PFSK-1 (cell line): ENCODE data around the gene UCK1.

Source experiments
- FOXP2 ChIP-seq: optimal IDR thresholded peaks from 2 replicates; pipeline ENCODE3; 2011; ENCODE audit warnings: borderline replicate concordance, control low read depth, inconsistent platforms; ENCODE audit not compliant: insufficient read depth; ENCODE audit errors: extremely low read length, extremely low read depth
- POLR2AphosphoS5 ChIP-seq: IDR thresholded peaks from 2 replicates; pipeline ENCODE4 v1.6.1; 2012; ENCODE audit warnings: low read depth, mild to moderate bottlenecking, control low read depth, low read length, moderate library complexity
- REST ChIP-seq, 2 experiments: IDR thresholded peaks; 2 replicates each; pipeline versions ENCODE4 v1.6.1 to v1.8.0; 2011 to 2012; ENCODE audit warnings: low read depth in 2 of 2, low read length in 2 of 2, control low read depth in 1 of 2, inconsistent platforms in 1 of 2, mild to moderate bottlenecking in 1 of 2, moderate library complexity in 1 of 2; ENCODE audit not compliant: insufficient read depth in 1 of 2
- SIN3A ChIP-seq: IDR thresholded peaks from 2 replicates; pipeline ENCODE4 v1.6.1; 2012; ENCODE audit warnings: mild to moderate bottlenecking, low read length, moderate library complexity, borderline replicate concordance; ENCODE audit not compliant: insufficient read depth
- TAF1 ChIP-seq: IDR thresholded peaks from 2 replicates; pipeline ENCODE4 v1.6.1; 2012; ENCODE audit warnings: low read length, control low read depth, borderline replicate concordance; ENCODE audit not compliant: insufficient read depth

The UCK1 gene

GRCh38 chr9:131521203-131521602, 9.9 kb downstream of the UCK1 start:
- TF ChIP-seq FOXP2 (no peak), TAF1 (no peak), REST (IDR thresholded peaks at IDR 0.05; ENCODE audit: insufficient read depth in 1 of 2, low read depth in 2 of 2, low read length in 2 of 2) (no peak), POLR2AphosphoS5 (no peak), SIN3A (no peak)

- TF ChIP-seq FOXP2 = no peak
- no peak for TF ChIP-seq POLR2AphosphoS5
- no peak for TF ChIP-seq REST (IDR thresholded peaks at IDR 0.05; ENCODE audit: insufficient read depth in 1 of 2, low read depth in 2 of 2, low read length in 2 of 2)
- no peak for TF ChIP-seq SIN3A
- no peak for TF ChIP-seq TAF1
Observed at GRCh38 chr9:131520503-131520902, 10.6 kb downstream of the UCK1 start.

DNA sequence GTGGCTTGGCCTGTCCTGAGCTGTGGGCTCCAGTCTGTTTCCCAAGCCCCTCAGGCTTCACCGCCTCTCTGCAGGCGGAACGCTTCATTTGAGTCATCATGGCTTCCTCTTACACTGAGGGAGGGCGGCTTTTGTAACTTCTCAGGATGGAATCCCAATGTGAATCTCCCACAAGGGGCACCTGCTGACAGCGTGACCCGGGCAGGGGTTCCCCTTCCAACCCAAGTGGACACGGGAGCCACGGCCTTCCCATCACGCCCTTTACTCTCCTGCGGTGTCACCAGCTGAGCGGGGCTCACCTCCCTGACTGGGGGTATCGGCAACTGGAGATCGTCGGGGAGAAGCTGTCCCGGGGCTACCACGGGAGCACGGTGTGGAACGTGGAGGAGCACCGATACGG, 12.5 kb downstream of the UCK1 start:
- TF ChIP-seq TAF1 (no peak), REST (IDR thresholded peaks at IDR 0.05; ENCODE audit: insufficient read depth in 1 of 2, low read depth in 2 of 2, low read length in 2 of 2) (no peak), FOXP2 (no peak), POLR2AphosphoS5 (no peak)

GRCh38 chr9:131517761-131518190, 13.3 kb downstream of the UCK1 start:
- no peak for TF ChIP-seq POLR2AphosphoS5

GRCh38 chr9:131516930-131517329, 14.1 kb downstream of the UCK1 start:
- no peak for TF ChIP-seq TAF1
- TF ChIP-seq REST (IDR thresholded peaks at IDR 0.05; ENCODE audit: insufficient read depth in 1 of 2, low read depth in 2 of 2, low read length in 2 of 2) = no peak
- no peak for TF ChIP-seq FOXP2

GRCh38 chr9:131516100-131516499, 15.0 kb downstream of the UCK1 start:
- TF ChIP-seq POLR2AphosphoS5 = no peak
- TF ChIP-seq REST (IDR thresholded peaks at IDR 0.05; ENCODE audit: insufficient read depth in 1 of 2, low read depth in 2 of 2, low read length in 2 of 2) = no peak
- TF ChIP-seq FOXP2 = no peak
